Neural progenitor cell (in vitro differentiated cells): ENCODE results near the gene MELTF. TPM values are rescaled to one million over a fixed set of nuclear protein-coding genes. Genes with fewer than 3 reads are reported as not detected.

Source experiments
- DNase-seq: peaks from one replicate; pipeline ENCODE4 v3.0.0-alpha.2; 2016; ENCODE audit warnings: low spot score
- H2AFZ ChIP-seq: fragments of 200-600 bp; sonication (generic); replicated peaks from 2 replicates; pipeline ENCODE4 v1.6.1; 2016; ENCODE audit warnings: antibody characterized with exemption
- H3F3A ChIP-seq: fragments of 200-600 bp; sonication (generic); 2 replicates; pipeline ENCODE4 v1.6.1; 2016; ENCODE audit warnings: antibody characterized with exemption, low read depth
- H3K27ac ChIP-seq: fragments of 200-600 bp; sonication (generic); 2 replicates; pipeline ENCODE4 v1.5.1; 2016; ENCODE audit warnings: mild to moderate bottlenecking
- H3K27me3 ChIP-seq: fragments of 200-600 bp; sonication (generic); 2 replicates; pipeline ENCODE4 v1.6.1; 2016; ENCODE audit warnings: mild to moderate bottlenecking, moderate library complexity
- H3K36me3 ChIP-seq: fragments of 200-600 bp; sonication (generic); 2 replicates; pipeline ENCODE4 v1.5.1; 2016
- H3K4me1 ChIP-seq: fragments of 200-600 bp; sonication (generic); 2 replicates; pipeline ENCODE4 v1.6.1; 2016; ENCODE audit warnings: mixed run types
- H3K4me2 ChIP-seq: fragments of 200-600 bp; sonication (generic); 2 replicates; pipeline ENCODE4 v1.6.1; 2016
- H3K4me3 ChIP-seq: fragments of 200-600 bp; sonication (generic); 2 replicates; pipeline ENCODE4 v1.5.1; 2016
- H3K79me2 ChIP-seq: fragments of 200-600 bp; sonication (generic); 2 replicates; pipeline ENCODE4 v1.6.1; 2016; ENCODE audit warnings: low read depth
- H3K9ac ChIP-seq: fragments of 200-600 bp; sonication (generic); 2 replicates; pipeline ENCODE4 v1.6.1; 2016
- H3K9me3 ChIP-seq: fragments of 200-600 bp; sonication (generic); 2 replicates; pipeline ENCODE4 v1.5.1; 2016; ENCODE audit warnings: low read depth
- H4K20me1 ChIP-seq: fragments of 200-600 bp; sonication (generic); 2 replicates; pipeline ENCODE4 v1.6.1; 2016; ENCODE audit warnings: low read depth
- H3K27ac Mint-ChIP-seq: 3 replicates; pipeline ENCODE4 v1.8.0; 2021; ENCODE audit warnings: mixed read lengths
- H3K27me3 Mint-ChIP-seq: 2 replicates; pipeline ENCODE4 v1.8.0; 2022; ENCODE audit warnings: low read depth, mild to moderate bottlenecking, inconsistent platforms, moderate library complexity, mixed read lengths; ENCODE audit not compliant: insufficient read depth
- H3K36me3 Mint-ChIP-seq: 3 replicates; pipeline ENCODE4 v1.8.0; 2021; ENCODE audit warnings: mixed read lengths
- H3K4me1 Mint-ChIP-seq: 3 replicates; pipeline ENCODE4 v1.8.0; 2021; ENCODE audit warnings: mixed read lengths
- H3K4me3 Mint-ChIP-seq: 3 replicates; pipeline ENCODE4 v1.8.0; 2021; ENCODE audit warnings: mild to moderate bottlenecking, moderate library complexity, mixed read lengths
- H3K9me3 Mint-ChIP-seq: 3 replicates; pipeline ENCODE4 v1.8.0; 2020; ENCODE audit warnings: mixed read lengths
- CTCF ChIP-seq: fragments of 200-600 bp; sonication (generic); IDR thresholded peaks from 2 replicates; pipeline ENCODE4 v1.5.1; 2017; ENCODE audit warnings: antibody characterized with exemption, mild to moderate bottlenecking
- EZH2 ChIP-seq: fragments of 200-600 bp; sonication (generic); IDR thresholded peaks from 2 replicates; pipeline ENCODE4 v1.6.1; 2017; ENCODE audit warnings: antibody characterized with exemption, mild to moderate bottlenecking, moderate library complexity
- EZH2phosphoT487 ChIP-seq: fragments of 200-600 bp; sonication (generic); IDR thresholded peaks from 2 replicates; pipeline ENCODE4 v1.6.1; 2017; ENCODE audit warnings: antibody characterized with exemption
- total RNA-seq: library from RNA; depleted of rRNA; stranded (reverse); fragments of >200 nt; gene quantifications from 2 replicates; pipeline ENCODE4 v1.2.3, GENCODE V29; 2015; ENCODE audit warnings: low replicate concordance

Gene MELTF
- total RNA-seq, 1 donor from 2014 or later, result 0.28 TPM

GRCh38 chr3:196969660-196970546, 59.7 kb downstream of the MELTF start:
- Mint-ChIP-seq H3K4me1 (peaks cover 18% of the 10 kb centered on the region), H3K36me3 (peaks cover 5% of the 10 kb centered on the region), H3K9me3 (peaks cover 17% of the 10 kb centered on the region), H3K27me3 (peaks cover 48% of the 10 kb centered on the region), H3K4me3 (peak overlapping the region; percentile 84), H3K27ac (peak overlapping the region; percentile 60)
- H3K4me1 ChIP-seq, result no peaks in the 10 kb centered on the region
- H3K9ac ChIP-seq, result no peak overlapping the region
- peak; percentile 86 for DNase-seq
- H3K4me2 ChIP-seq, result peak overlapping the region; percentile 98
- H4K20me1 ChIP-seq, result no peaks in the 10 kb centered on the region
- H3K36me3 ChIP-seq, result no peaks in the 10 kb centered on the region
- no peak overlapping the region for H3K27ac ChIP-seq
- H2AFZ ChIP-seq, result peak overlapping the region; percentile 95
- peak overlapping the region; percentile 84 for H3K4me3 ChIP-seq
- no peaks in the 10 kb centered on the region for H3K79me2 ChIP-seq
- H3F3A ChIP-seq, result no peaks in the 10 kb centered on the region
- no peaks in the 10 kb centered on the region for H3K9me3 ChIP-seq
- TF ChIP-seq EZH2phosphoT487 (peak; percentile 24), CTCF (peak; percentile 68), EZH2 (peak; percentile 65)
- peaks cover 70% of the 10 kb centered on the region for H3K27me3 ChIP-seq

GRCh38 chr3:196969134-196969659, 60.4 kb downstream of the MELTF start:
- H3K27me3 ChIP-seq, result peaks cover 77% of the 10 kb centered on the region

More at GRCh38 chr3:196969134-196969659, 60.4 kb downstream of the MELTF start:
- no peak overlapping the region for H3K9ac ChIP-seq
- H3K36me3 Mint-ChIP-seq, result peaks cover 5% of the 10 kb centered on the region
- TF ChIP-seq CTCF (no peak), EZH2phosphoT487 (peak; percentile 86), EZH2 (peak; percentile 87)
- H3K27ac ChIP-seq, result no peak overlapping the region
- no peaks in the 10 kb centered on the region for H4K20me1 ChIP-seq
- H3K4me1 Mint-ChIP-seq, result peaks cover 18% of the 10 kb centered on the region
- H3K4me1 ChIP-seq, result no peaks in the 10 kb centered on the region
- H3K9me3 ChIP-seq, result no peaks in the 10 kb centered on the region
- H3K4me3 ChIP-seq, result peak overlapping the region; percentile 84
- peak overlapping the region; percentile 77 for H3K4me3 Mint-ChIP-seq
- peaks cover 17% of the 10 kb centered on the region for H3K9me3 Mint-ChIP-seq
- no peaks in the 10 kb centered on the region for H3F3A ChIP-seq
- H3K79me2 ChIP-seq, result no peaks in the 10 kb centered on the region
- DNase-seq, result peak; percentile 54
- H2AFZ ChIP-seq, result peak overlapping the region; percentile 95
- H3K27me3 Mint-ChIP-seq, result peaks cover 49% of the 10 kb centered on the region
- H3K4me2 ChIP-seq, result peak overlapping the region; percentile 98
- no peaks in the 10 kb centered on the region for H3K36me3 ChIP-seq
- H3K27ac Mint-ChIP-seq, result no peak overlapping the region
